Trophoblast cell (in vitro differentiated cells and primary cell): Measurements from ENCODE around the gene FSTL3.

Experiments
- DNase-seq, 2 donors: peaks; one replicate each; pipeline ENCODE4 v3.0.0-alpha.2; 2016
- H2AFZ ChIP-seq: 2 replicates; pipeline ENCODE4 v1.6.1; 2013; ENCODE audit warnings: low read length, moderate library complexity, mild to moderate bottlenecking; ENCODE audit not compliant: insufficient read depth, poor library complexity
- H2AK5ac ChIP-seq: 2 replicates; pipeline ENCODE4 v1.6.1; 2013; ENCODE audit warnings: mild to moderate bottlenecking, low read length
- H2BK120ac ChIP-seq: 2 replicates; pipeline ENCODE4 v1.6.1; 2013; ENCODE audit warnings: low read length, mild to moderate bottlenecking, moderate library complexity; ENCODE audit not compliant: insufficient read depth, poor library complexity
- H2BK12ac ChIP-seq: 2 replicates; pipeline ENCODE4 v1.6.1; 2013; ENCODE audit warnings: mild to moderate bottlenecking, low read length, moderate library complexity
- H2BK5ac ChIP-seq: 2 replicates; pipeline ENCODE4 v1.6.1; 2013; ENCODE audit warnings: low read length, low read depth, moderate library complexity, mild to moderate bottlenecking; ENCODE audit not compliant: poor library complexity
- H3K14ac ChIP-seq: 2 replicates; pipeline ENCODE4 v1.6.1; 2013; ENCODE audit warnings: mild to moderate bottlenecking, low read length
- H3K18ac ChIP-seq: 2 replicates; pipeline ENCODE4 v1.6.1; 2013; ENCODE audit warnings: mild to moderate bottlenecking, low read length
- H3K23ac ChIP-seq: 2 replicates; pipeline ENCODE4 v1.6.1; 2013; ENCODE audit warnings: low read length
- H3K27ac ChIP-seq: 2 replicates; pipeline ENCODE4 v1.5.1; 2013; ENCODE audit warnings: low read depth, mild to moderate bottlenecking, inconsistent platforms, low read length, moderate library complexity
- H3K27me3 ChIP-seq: 2 replicates; pipeline ENCODE4 v1.6.1; 2013; ENCODE audit warnings: inconsistent platforms, mild to moderate bottlenecking, low read length, moderate library complexity; ENCODE audit not compliant: insufficient read depth
- H3K36me3 ChIP-seq, 2 experiments: 1 replicate in 1 of 2; 2 replicates in 1 of 2; pipeline ENCODE4 v1.6.1; 2013; ENCODE audit warnings: low read length in 2 of 2, mild to moderate bottlenecking in 2 of 2, moderate library complexity in 1 of 2; ENCODE audit not compliant: insufficient read depth in 2 of 2, control insufficient read depth in 1 of 2
- H3K4ac ChIP-seq: 2 replicates; pipeline ENCODE4 v1.6.1; 2013; ENCODE audit warnings: low read depth, mild to moderate bottlenecking, low read length, moderate library complexity
- H3K4me1 ChIP-seq, 2 experiments: 1 replicate in 1 of 2; 2 replicates in 1 of 2; pipeline ENCODE4 v1.6.1; 2013; ENCODE audit warnings: low read length in 2 of 2, mild to moderate bottlenecking in 2 of 2, moderate library complexity in 1 of 2; ENCODE audit not compliant: insufficient read depth in 2 of 2, control insufficient read depth in 1 of 2
- H3K4me2 ChIP-seq: 2 replicates; pipeline ENCODE4 v1.6.1; 2013; ENCODE audit warnings: inconsistent platforms, mild to moderate bottlenecking, low read length, moderate library complexity
- H3K4me3 ChIP-seq: 2 replicates; pipeline ENCODE4 v1.5.1; 2013; ENCODE audit warnings: mild to moderate bottlenecking, low read depth, low read length, inconsistent platforms
- H3K79me1 ChIP-seq: one replicate; pipeline ENCODE4 v1.6.1; 2013; ENCODE audit warnings: low read length
- H3K79me2 ChIP-seq: 2 replicates; pipeline ENCODE4 v1.6.1; 2013; ENCODE audit warnings: low read length, mild to moderate bottlenecking; ENCODE audit not compliant: control insufficient read depth, insufficient read depth, poor library complexity
- H3K9ac ChIP-seq: 2 replicates; pipeline ENCODE4 v1.6.1; 2013; ENCODE audit warnings: mild to moderate bottlenecking, low read length
- H3K9me3 ChIP-seq: 2 replicates; pipeline ENCODE4 v1.6.1; 2013; ENCODE audit warnings: low read depth, mild to moderate bottlenecking, control low read depth, inconsistent platforms, low read length; ENCODE audit not compliant: insufficient read depth
- H4K12ac ChIP-seq: 2 replicates; pipeline ENCODE4 v1.6.1; 2013; ENCODE audit warnings: low read depth, mild to moderate bottlenecking, low read length, moderate library complexity
- H4K8ac ChIP-seq: 2 replicates; pipeline ENCODE4 v1.6.1; 2013; ENCODE audit warnings: low read depth, mild to moderate bottlenecking, low read length, moderate library complexity
- H4K91ac ChIP-seq: one replicate; pipeline ENCODE4 v1.6.1; 2013; ENCODE audit warnings: low read depth, mild to moderate bottlenecking, low read length, moderate library complexity
- WGBS: extraction: QIAGEN DNeasy Blood & Tissue Kit; methylation state at CpG from one replicate; pipeline ENCODE4 v1.1.7; 2013; ENCODE audit warnings: missing lambda C conversion rate; ENCODE audit not compliant: insufficient read length, insufficient coverage; ENCODE audit errors: extremely low coverage; 5-methylcytosine and 5-hydroxymethylcytosine counted together

The FSTL3 gene

DNA sequence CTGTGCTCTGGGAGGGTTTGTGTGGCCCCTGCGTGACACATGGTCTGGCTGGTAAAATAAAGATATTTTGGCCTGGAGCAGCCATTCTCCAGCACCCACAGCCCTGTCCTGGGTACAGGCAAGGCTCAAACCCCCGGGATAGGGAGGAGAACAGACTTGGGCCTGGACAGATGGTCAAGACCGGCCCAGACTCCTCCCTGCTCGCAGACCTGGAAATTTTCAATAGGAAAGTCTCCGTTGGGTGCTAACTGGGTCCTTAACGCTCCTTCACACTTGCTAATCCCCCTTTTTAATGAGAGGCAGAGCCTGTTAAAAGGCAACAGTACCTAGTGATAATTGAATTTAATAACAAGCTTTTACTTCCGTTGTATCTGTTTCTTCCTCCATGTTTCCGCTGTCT lies 35.1 kb downstream of the FSTL3 start:
- Histone ChIP-seq H3K14ac (no peak overlapping the region), H3K4ac (no peak overlapping the region), H3K27ac (no peak overlapping the region), H3K4me2 (no peak overlapping the region), H2AFZ (no peak overlapping the region), H2BK12ac (no peak overlapping the region), H2AK5ac (no peak overlapping the region), H3K36me3 (peaks cover 2 to 4% of the 10 kb centered on the region in 2 experiments), H3K4me3 (no peak overlapping the region), H3K9me3 (peaks cover 10% of the 10 kb centered on the region), H2BK120ac (no peak overlapping the region), H3K4me1 (peaks cover 0 to 3% of the 10 kb centered on the region in 2 experiments), H3K9ac (no peak overlapping the region), H4K12ac (no peak overlapping the region), H3K23ac (no peak overlapping the region), H3K18ac (no peak overlapping the region), H3K27me3 (peaks cover 7% of the 10 kb centered on the region), H2BK5ac (no peak overlapping the region), H3K79me2 (no peaks in the 10 kb centered on the region), H4K91ac (no peak overlapping the region), H4K8ac (no peak overlapping the region), H3K79me1 (no peaks in the 10 kb centered on the region)
- WGBS = no CpG with 5 or more reads among the region's 8 CpGs
- no peak for DNase-seq

DNA sequence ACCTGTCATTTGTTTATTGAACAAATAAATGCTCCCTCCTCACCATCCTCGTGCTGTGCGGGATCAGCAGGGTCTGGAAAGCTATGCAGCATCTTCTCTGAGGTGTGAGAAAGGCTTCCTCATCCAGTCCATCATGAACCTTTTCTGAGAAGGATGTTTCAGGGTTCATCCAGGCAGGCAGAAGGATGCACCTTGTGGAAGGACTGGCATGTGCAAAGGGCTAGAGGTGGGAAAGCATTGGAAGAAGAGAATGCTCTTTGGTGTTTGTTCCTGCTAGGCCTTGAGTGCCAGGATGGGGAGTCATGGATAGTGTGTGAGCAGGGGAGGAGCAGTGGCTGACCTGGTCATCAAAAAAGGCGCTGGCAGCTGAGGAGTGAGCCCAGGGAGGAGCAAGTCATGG lies 39.2 kb downstream of the FSTL3 start:
- no peaks in the 10 kb centered on the region for H3K79me2 ChIP-seq
- H3K23ac ChIP-seq = no peak overlapping the region
- H2AK5ac ChIP-seq = no peak overlapping the region
- H3K4me3 ChIP-seq = no peak overlapping the region
- no peak overlapping the region for H2BK12ac ChIP-seq
- H3K4ac ChIP-seq = no peak overlapping the region
- H3K18ac ChIP-seq = no peak overlapping the region
- no peaks in the 10 kb centered on the region for H3K27me3 ChIP-seq
- no peak overlapping the region for H3K27ac ChIP-seq
- H3K9me3 ChIP-seq = peaks cover 8% of the 10 kb centered on the region
- H3K4me2 ChIP-seq = no peak overlapping the region
- H3K14ac ChIP-seq = no peak overlapping the region
- H4K8ac ChIP-seq = no peak overlapping the region
- WGBS = no CpG with 5 or more reads among the region's 3 CpGs
- H4K12ac ChIP-seq = no peak overlapping the region
- H4K91ac ChIP-seq = no peak overlapping the region
- no peak overlapping the region for H2AFZ ChIP-seq
- no peak overlapping the region for H2BK5ac ChIP-seq
- H3K9ac ChIP-seq = no peak overlapping the region
- DNase-seq = no peak
- H3K36me3 ChIP-seq = peaks cover 2 to 4% of the 10 kb centered on the region in 2 experiments
- no peaks in the 10 kb centered on the region for H3K4me1 ChIP-seq
- no peaks in the 10 kb centered on the region for H3K79me1 ChIP-seq
- no peak overlapping the region for H2BK120ac ChIP-seq

DNA sequence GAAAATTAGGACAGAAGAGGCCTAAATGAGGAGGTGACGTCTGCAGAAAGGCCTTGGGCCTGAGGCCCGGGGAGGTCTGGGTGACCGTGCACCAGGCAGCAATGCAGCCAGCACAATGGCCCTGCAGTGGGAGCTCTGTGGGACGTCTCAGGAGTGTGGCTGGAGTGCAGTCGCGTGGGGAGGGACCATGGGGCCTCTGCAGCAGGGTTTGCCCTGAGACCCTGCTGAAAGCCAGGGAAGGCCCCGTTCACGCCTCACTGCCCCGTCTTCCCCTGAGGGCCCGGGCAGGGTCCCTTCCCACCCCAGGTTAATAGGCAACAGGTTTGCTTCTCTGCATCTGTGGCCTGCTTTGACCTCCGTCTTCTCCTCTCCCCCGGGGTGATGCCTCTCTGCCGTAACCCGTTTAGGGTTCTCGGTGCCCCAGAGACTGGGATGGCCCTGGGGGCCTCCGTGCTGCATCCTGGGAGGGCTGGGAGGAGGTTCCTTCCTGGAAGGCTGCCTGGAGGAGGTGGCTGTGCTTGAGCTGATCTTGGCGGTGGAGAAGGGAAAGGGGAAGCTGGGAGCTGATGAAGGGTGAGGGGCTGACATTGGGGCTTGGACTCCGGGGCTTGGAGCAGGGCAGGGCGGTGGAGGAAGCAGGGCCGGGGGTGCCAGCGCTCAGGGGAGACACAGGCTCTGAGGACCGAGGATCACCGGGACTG lies 42.2 kb downstream of the FSTL3 start:
- H3K4me2 ChIP-seq = no peak overlapping the region
- H4K91ac ChIP-seq = no peak overlapping the region
- H3K36me3 ChIP-seq = peaks cover 0 to 4% of the 10 kb centered on the region in 2 experiments
- H2BK5ac ChIP-seq = no peak overlapping the region
- H2AFZ ChIP-seq = no peak overlapping the region
- H3K79me2 ChIP-seq = no peaks in the 10 kb centered on the region
- no CpG with 5 or more reads among the region's 23 CpGs for WGBS
- H3K9me3 ChIP-seq = peaks cover 8% of the 10 kb centered on the region
- H3K27ac ChIP-seq = no peak overlapping the region
- no peak overlapping the region for H4K8ac ChIP-seq
- H3K9ac ChIP-seq = no peak overlapping the region
- H3K79me1 ChIP-seq = no peaks in the 10 kb centered on the region
- no peaks in the 10 kb centered on the region for H3K27me3 ChIP-seq
- H3K4ac ChIP-seq = no peak overlapping the region
- no peak overlapping the region for H3K18ac ChIP-seq
- no peak overlapping the region for H3K14ac ChIP-seq
- no peak overlapping the region for H3K4me3 ChIP-seq
- no peak overlapping the region for H2AK5ac ChIP-seq
- no peak overlapping the region for H2BK120ac ChIP-seq
- no peak overlapping the region for H2BK12ac ChIP-seq
- DNase-seq = peak in 1 of 2 donors; percentile 25
- H4K12ac ChIP-seq = no peak overlapping the region
- no peaks in the 10 kb centered on the region for H3K4me1 ChIP-seq
- H3K23ac ChIP-seq = no peak overlapping the region

DNA sequence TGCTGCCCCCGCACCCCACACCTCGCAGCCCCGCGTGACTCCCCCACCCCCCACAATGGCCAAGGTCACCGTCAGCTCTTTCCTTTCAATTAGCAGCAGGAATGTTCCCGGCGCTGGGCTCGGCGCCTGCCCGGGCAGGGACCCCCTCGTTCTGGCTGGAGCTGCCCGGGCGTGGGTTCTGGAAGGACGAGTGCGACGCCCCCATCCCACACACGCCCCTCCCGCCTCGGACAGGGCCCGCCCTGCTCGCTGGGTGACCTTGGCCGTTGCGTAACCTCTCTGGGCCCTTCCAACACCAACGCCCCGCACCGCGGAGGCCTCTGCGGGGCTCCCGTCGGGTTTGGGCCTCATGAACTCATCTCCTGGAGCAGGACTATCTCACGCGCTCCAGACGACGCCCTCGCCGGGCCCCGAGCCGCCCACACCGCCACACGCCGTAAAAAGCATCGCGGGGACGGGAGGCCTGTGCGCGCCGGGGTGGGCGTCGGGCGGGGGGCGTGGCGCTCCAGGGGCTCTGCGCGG lies 42.9 kb downstream of the FSTL3 start:
- H3K18ac ChIP-seq = no peak overlapping the region
- no peak overlapping the region for H3K23ac ChIP-seq
- H3K4me1 ChIP-seq = no peaks in the 10 kb centered on the region
- no peak for DNase-seq
- H2AFZ ChIP-seq = no peak overlapping the region
- H2BK5ac ChIP-seq = no peak overlapping the region
- no peak overlapping the region for H3K4ac ChIP-seq
- WGBS = no CpG with 5 or more reads among the region's 54 CpGs
- H2AK5ac ChIP-seq = no peak overlapping the region
- no peak overlapping the region for H3K9ac ChIP-seq
- H2BK12ac ChIP-seq = no peak overlapping the region
- no peaks in the 10 kb centered on the region for H3K79me1 ChIP-seq
- peaks cover 8% of the 10 kb centered on the region for H3K9me3 ChIP-seq
- H3K4me3 ChIP-seq = no peak overlapping the region
- no peak overlapping the region for H4K8ac ChIP-seq
- H4K91ac ChIP-seq = no peak overlapping the region
- H4K12ac ChIP-seq = no peak overlapping the region
- no peak overlapping the region for H2BK120ac ChIP-seq
- H3K36me3 ChIP-seq = peaks cover 0 to 4% of the 10 kb centered on the region in 2 experiments
- H3K79me2 ChIP-seq = no peaks in the 10 kb centered on the region
- no peak overlapping the region for H3K14ac ChIP-seq
- no peak overlapping the region for H3K4me2 ChIP-seq
- no peaks in the 10 kb centered on the region for H3K27me3 ChIP-seq
- H3K27ac ChIP-seq = no peak overlapping the region
